ENCODE data around the gene MCOLN2.

MCOLN2 gene

DNA sequence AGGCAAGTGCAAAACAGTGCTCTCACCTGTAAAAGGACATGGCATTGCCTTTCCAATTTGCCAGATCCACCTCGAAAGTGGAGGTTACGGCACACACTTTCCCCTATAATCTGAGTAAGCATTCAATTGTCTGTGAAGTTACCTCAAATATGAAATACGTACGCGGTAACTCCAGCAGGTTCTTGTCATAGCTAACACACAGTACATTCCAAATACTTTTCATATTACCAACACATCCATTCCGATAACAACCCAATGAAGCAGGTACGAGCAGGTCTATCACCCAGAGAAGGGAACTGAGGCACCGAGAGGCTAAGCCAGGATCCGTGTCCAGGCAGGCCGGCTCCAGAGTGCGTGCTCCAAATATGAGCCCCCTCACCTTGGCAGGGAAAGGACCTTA lies 57.2 kb downstream of the MCOLN2 start:
- ATAC-seq = no peak
- no peak for TF ChIP-seq ESRRG (CRISPR knock-in tag; IDR thresholded peaks at IDR 0.05)
- TF ChIP-seq, protein P1, sequence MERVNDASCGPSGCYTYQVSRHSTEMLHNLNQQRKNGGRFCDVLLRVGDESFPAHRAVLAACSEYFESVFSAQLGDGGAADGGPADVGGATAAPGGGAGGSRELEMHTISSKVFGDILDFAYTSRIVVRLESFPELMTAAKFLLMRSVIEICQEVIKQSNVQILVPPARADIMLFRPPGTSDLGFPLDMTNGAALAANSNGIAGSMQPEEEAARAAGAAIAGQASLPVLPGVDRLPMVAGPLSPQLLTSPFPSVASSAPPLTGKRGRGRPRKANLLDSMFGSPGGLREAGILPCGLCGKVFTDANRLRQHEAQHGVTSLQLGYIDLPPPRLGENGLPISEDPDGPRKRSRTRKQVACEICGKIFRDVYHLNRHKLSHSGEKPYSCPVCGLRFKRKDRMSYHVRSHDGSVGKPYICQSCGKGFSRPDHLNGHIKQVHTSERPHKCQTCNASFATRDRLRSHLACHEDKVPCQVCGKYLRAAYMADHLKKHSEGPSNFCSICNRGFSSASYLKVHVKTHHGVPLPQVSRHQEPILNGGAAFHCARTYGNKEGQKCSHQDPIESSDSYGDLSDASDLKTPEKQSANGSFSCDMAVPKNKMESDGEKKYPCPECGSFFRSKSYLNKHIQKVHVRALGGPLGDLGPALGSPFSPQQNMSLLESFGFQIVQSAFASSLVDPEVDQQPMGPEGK (CRISPR knock-in tag; IDR thresholded peaks at IDR 0.05; ENCODE audit: borderline replicate concordance) = no peak

- TF ChIP-seq SNAI2 (CRISPR knock-in tag; IDR thresholded peaks at IDR 0.05) = no peak
- TF ChIP-seq ISL1 (CRISPR knock-in tag; IDR thresholded peaks at IDR 0.05) = no peak
- TF ChIP-seq ZFP30 (CRISPR knock-in tag; IDR thresholded peaks at IDR 0.05) = no peak
- no peak for TF ChIP-seq RARB (CRISPR knock-in tag; IDR thresholded peaks at IDR 0.05)
- no peak for TF ChIP-seq PPARA (CRISPR knock-in tag; IDR thresholded peaks at IDR 0.05; ENCODE audit: borderline replicate concordance)
- no peak for ATAC-seq
Measured at GRCh38 chr1:84939151-84939550, 57.8 kb downstream of the MCOLN2 start.

- TF ChIP-seq, protein P1 (CRISPR knock-in tag; IDR thresholded peaks at IDR 0.05; ENCODE audit: borderline replicate concordance) = no peak
- TF ChIP-seq ARNTL (CRISPR knock-in tag; IDR thresholded peaks at IDR 0.05; ENCODE audit: borderline replicate concordance, low read depth) (no peak), ZFP3 (CRISPR knock-in tag; IDR thresholded peaks at IDR 0.05) (no peak), CSDC2 (CRISPR knock-in tag; IDR thresholded peaks at IDR 0.05) (no peak), ESRRG (CRISPR knock-in tag; IDR thresholded peaks at IDR 0.05) (no peak), CSRNP3 (CRISPR knock-in tag; IDR thresholded peaks at IDR 0.05) (no peak), OSR1 (CRISPR knock-in tag; IDR thresholded peaks at IDR 0.05) (no peak), BACH2 (CRISPR knock-in tag; IDR thresholded peaks at IDR 0.05; ENCODE audit: borderline replicate concordance) (no peak), ZNF565 (CRISPR knock-in tag; conservative IDR thresholded peaks at IDR 0.05; ENCODE audit: low read depth) (no peak), GLIS3 (CRISPR knock-in tag; IDR thresholded peaks at IDR 0.05) (no peak), TOX (CRISPR knock-in tag; IDR thresholded peaks at IDR 0.05; ENCODE audit: borderline replicate concordance) (no peak), TCF4 (CRISPR knock-in tag; IDR thresholded peaks at IDR 0.05; ENCODE audit: borderline replicate concordance) (no peak), ZNF8 (CRISPR knock-in tag; IDR thresholded peaks at IDR 0.05) (no peak), ZFP30 (CRISPR knock-in tag; IDR thresholded peaks at IDR 0.05) (no peak)
- TF ChIP-seq, protein P2, sequence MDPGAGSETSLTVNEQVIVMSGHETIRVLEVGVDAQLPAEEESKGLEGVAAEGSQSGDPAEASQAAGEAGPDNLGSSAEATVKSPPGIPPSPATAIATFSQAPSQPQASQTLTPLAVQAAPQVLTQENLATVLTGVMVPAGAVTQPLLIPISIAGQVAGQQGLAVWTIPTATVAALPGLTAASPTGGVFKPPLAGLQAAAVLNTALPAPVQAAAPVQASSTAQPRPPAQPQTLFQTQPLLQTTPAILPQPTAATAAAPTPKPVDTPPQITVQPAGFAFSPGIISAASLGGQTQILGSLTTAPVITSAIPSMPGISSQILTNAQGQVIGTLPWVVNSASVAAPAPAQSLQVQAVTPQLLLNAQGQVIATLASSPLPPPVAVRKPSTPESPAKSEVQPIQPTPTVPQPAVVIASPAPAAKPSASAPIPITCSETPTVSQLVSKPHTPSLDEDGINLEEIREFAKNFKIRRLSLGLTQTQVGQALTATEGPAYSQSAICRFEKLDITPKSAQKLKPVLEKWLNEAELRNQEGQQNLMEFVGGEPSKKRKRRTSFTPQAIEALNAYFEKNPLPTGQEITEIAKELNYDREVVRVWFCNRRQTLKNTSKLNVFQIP (CRISPR knock-in tag; IDR thresholded peaks at IDR 0.05; ENCODE audit: borderline replicate concordance, low read depth) = no peak
- peak; percentile 89 for ATAC-seq
Measured at GRCh38 chr1:84936116-84936810, 60.6 kb downstream of the MCOLN2 start.

DNA sequence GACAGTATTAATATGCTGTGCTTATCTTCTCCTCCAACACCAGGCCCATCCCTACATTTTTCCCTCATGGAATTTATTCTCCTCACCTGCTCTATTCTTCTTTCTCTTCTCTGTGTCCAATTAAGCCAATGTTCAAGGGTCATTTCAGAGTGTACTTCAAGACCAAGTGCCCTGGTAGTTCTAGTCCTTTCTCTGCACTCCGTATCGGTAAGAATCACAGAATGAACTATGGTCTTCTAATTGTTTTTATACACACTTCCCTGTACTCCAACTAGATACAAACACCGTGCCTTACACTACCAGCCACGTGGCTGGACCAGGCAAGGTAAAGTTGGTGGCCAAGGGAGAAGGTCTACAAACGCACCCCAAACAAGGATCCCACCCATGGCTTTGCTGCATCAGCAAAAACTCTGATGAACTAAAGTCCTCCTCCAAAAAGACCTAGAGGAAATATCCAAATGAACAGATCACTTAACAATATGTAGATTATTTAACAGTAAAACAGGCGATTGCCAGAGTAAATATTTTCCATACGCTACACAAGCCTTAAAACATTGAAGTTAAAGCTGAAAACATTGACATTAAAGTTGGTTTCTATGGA lies 63.8 kb downstream of the MCOLN2 start:
- TF ChIP-seq GLIS3 (CRISPR knock-in tag; IDR thresholded peaks at IDR 0.05) (no peak), ARNTL (CRISPR knock-in tag; IDR thresholded peaks at IDR 0.05; ENCODE audit: borderline replicate concordance, low read depth) (no peak), ZFP3 (CRISPR knock-in tag; IDR thresholded peaks at IDR 0.05) (no peak), CSRNP3 (CRISPR knock-in tag; IDR thresholded peaks at IDR 0.05) (no peak), TSHZ2 (CRISPR knock-in tag; IDR thresholded peaks at IDR 0.05) (no peak), SNAI2 (CRISPR knock-in tag; IDR thresholded peaks at IDR 0.05) (no peak), ZNF8 (CRISPR knock-in tag; IDR thresholded peaks at IDR 0.05) (no peak), BACH2 (CRISPR knock-in tag; IDR thresholded peaks at IDR 0.05; ENCODE audit: borderline replicate concordance) (no peak), ZC3H10 (CRISPR knock-in tag; IDR thresholded peaks at IDR 0.05) (no peak), ESRRG (CRISPR knock-in tag; IDR thresholded peaks at IDR 0.05) (no peak), ISL1 (CRISPR knock-in tag; IDR thresholded peaks at IDR 0.05) (no peak)
- TF ChIP-seq, protein P2 (CRISPR knock-in tag; IDR thresholded peaks at IDR 0.05; ENCODE audit: borderline replicate concordance, low read depth) = no peak
- no peak for ATAC-seq

All from SK-N-SH treated with all-trans-retinoic acid at 6 μM for 48 hours (cell line).